Effector CD4-positive, alpha-beta T cell (primary cell): ENCODE results near the gene ESPN.

Source experiments
- DNase-seq: peaks from one replicate; pipeline ENCODE4 v3.0.0-alpha.2; 2020

Gene ESPN

DNA sequence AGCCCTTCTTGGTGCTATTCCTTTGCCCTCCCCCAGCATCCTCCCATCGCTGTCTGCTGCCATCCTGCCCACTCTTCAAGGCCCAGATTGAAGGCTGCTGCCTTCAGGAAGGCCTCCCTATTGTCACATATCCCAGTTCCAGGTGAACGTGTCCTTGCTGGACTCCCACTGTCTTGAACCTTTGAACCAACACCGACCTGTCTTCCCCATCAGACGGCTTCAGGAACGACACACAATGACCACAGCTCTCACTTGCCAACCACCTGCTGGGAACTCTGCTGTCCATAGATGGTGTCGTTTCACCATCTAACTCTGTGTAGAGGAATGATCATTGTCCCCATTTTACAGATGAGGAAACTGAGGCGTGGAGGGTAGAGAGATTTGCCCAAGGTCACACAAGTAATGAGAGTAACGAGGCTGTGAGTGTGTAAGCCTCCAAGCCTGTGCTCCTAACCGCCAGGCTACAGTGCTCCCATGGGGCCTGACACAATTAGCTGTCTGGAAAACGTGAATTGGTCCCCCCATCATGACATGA is 76.8 kb downstream of the ESPN start:
- no peak for DNase-seq

DNA sequence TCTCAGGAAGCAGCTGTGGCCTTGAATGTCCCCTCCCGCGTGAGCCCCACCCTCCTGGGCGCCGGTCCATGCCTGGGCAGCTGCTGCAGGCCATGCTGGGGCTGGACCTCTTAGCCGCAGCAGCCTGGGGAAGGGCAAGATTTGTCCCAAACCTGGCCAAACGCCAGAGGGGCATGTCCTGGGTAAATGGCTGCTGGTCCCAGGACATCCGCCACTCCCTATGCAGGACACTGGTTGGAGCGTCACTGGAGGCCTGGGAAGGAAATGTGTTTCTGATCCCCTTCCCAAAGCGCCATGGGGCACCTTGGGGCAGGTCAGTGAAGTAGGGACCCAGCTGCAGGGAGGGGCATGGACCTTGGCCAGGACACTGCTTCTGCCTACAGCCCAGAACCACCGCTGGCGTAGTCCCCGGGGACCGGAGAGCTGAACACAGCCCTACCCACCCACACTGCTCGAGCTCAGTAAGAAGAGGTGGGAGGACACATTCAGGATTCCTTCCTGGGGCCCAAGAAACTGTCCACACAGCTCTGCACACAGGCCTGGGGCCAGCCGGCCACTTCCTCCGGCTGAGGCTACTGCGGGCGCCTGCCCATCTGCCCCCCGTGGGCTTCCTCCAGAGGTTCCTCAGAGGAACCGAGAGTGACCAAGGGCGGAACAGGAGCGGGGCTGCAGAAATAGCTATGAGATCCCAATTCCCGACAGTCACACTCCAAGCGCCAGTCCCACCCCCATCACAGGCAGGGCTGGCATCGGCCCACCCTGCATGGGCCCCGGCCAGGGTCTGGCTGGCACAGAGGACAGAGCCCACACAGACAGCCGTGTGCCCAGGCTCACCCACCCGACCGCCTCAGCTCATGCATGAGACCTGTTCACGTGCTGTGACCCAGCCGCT is 77.7 kb downstream of the ESPN start:
- DNase-seq = no peak

DNA sequence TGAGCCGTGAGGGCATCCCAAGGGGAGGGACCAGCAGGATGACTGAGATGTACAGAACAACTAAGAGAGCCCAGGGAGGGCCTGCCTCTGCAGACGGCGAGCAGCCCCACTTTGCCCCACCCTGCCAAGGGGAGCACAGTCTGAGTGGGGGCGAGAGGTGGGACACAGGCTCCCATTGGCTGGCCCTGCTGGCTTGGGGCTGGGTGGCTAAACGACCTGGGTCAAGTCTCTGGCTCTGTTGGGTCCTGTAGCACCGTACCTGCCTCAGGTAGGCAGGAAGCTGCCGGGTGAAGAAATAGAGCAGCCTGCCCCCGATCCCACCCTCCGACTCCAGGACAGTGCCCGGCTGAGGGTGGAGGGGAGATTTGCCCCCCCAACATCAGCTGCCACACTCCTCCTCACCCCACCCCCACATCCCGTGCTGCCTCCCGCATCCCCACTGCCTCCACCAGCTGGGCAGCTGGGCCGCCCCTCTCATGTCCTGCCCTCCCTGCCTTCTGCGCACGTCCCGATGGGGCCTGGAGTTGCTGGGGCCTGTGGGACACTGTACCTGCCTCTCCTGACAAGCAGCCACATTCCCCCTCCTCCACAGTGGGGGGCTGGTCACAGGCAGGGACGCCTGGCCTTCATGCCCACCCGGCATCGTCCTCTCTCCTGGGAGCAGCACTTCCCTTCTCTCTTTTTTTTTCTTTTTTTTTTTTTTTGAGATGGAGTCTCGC is 79.5 kb downstream of the ESPN start:
- DNase-seq = no peak

DNA sequence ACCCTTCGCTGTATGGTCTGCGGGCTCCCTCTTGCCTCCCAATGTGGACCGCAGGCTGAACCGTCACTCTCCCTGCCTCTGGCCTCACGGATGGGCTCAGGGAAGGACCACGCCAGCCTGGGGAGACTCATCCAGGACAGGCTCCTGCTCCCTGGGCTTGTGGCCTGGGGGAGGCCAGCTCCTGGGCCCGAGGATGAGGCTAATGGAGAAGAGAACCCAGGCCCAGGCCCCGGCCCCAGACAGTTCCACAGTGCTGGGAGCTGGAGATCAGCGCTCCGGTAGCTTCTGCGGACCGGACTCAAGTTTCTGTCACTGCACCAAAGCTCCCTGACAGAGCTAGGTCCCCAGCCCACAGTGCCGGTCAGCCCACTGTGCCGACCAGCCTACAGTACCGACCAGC is 80.3 kb downstream of the ESPN start:
- DNase-seq = no peak

DNA sequence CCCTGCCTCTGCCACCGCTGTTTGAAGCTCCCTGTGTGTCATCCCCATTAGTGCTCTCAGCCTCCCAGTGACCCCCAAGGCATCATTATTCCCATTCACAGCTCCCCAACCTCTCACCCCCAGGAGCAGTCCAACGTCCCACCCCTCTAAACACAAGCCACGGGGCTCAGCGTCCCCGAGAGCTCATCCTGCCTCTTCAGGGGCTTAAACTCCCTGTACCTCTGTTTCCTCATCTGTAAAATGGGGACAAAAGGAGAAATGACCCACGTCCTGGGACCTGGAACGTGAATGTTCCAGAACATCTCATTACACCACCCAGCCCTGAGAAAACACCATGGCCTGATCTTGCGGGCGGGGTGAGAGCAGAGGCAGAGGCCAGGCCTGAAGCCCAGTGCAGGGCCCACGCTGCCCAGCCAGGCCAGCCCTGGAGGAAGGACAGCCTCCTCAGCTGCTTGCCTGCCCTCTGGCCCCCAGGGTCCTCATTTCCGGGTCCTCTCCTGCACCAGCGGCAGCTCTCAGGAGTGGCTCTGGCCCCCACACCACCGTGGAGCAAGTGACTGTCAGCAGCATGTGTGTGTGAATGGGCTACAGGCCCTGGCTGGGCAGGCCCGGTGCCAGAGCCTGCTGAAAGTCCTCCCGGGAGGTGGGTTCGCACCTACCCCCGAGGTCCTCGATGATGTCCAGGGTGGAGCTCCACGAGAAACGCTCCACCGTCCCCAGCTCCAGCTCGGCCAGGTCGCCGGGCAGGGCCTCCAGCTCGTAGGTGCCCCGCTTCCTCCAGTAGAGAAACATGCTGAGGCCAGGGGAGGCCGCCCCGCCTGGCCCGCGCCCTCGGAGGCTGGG is 81.0 kb downstream of the ESPN start:
- DNase-seq = no peak

DNA sequence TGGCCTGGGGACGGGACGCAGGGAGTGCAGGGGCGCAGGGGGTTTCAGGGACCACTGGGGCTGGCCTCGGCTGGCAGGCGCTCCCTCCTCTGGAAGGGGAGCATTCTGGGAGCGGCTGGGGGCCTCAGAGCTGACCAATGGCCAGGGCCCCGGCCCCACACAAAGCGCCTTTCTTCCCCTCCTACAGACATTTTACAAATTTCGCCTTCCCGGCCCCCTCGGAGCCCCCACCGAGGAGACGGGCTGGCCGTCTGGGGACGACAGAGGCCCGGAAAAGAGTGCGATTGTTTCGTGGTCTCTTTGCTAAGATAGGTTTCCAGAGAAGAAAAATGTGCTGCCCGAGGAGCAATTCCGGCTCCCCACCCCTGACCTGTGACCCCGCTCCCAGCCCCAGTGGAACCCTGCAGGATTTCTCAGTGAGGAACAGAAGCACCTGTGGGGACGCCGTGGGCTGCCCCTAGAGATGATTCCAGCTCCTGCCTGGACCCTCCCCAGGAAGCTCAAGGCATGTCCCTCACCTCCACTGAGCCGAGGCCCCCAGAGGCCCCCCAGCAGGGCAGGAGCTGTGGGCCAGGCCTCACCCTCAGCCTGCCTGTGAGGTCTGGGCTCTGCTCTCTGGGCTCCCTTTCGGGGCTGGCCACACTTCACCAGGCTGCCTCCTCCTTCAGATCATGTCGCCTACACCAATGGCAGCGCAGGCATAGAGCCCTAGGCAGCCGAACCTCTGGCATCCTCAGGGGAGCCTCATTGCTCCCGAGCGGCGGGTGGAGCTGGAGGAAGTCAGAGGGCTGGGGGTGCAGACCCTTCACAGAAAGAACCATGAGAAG is 81.8 kb downstream of the ESPN start:
- no peak for DNase-seq

DNA sequence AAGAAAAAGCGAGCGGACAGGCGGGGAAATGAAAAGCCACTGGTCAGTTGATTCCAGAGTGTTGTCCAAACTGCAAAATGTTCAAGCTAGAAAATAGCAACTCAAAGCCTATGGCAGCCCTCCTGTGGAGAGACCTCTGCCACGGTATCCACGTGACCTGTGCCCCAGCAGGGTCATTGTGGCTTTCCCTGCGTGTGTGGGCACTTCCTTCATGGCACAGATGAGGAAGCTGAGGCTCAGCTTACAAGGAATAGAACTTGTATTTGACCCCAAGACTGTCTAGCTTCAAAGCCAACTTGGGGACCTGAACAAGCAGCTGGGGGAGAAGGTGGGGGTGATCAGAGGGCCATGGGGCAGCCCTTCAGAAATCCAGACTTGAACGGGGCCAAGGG is 82.5 kb downstream of the ESPN start:
- no peak for DNase-seq

DNA sequence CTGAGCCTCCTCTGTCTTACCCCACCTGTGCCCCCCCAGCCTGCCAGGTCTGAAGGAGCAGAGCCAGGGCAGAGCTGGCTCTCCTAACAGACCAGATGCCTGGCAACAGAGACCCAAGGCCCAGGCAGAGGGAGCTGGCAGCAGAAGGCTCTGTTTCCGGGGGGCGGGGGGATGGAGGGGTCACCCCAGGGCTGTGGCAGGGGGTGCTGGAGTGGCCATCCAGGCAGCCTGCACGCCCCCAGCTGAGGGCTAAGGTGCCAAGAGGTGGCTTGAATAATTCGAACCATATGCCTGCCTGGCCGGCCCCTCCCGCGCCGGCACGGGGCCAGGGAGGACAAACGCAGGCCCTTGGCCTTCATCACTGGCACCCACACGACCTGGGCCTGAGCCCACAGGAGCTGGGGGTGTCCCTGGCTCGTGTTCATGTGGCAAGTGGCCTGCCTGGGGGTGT is 82.9 kb downstream of the ESPN start:
- DNase-seq = no peak

DNA sequence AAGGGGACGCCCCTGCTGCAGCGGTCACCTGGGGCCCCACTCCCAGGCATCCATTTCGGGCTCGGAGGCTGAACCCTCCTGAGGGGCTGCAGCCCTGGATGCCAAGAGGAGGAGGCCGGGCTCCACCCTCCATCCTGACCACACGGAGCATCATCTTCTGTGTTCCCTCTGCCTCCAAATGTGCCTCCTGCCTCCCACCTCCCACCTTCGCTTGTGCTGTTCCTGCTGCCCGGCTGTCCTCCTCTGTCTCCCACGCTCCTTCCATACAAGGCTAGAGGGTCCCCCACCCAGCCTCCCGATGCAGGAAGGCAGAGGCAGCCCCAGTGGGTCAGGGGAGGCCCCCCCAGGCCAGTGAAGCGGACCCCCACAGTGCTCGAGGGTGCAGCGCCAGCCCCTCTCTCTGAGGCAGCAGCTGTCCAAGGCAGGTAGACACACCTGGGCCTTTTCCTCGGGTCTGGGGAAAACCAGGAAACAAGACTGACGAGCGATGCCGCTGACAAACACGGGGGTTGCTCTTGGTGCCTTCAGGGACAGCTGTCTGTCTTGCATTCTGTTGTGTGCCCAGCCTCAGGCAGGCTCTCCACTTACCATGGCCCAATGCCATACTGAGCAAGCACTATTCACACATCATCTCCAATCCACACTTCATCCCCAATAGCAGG is 83.7 kb downstream of the ESPN start:
- DNase-seq = no peak

DNA sequence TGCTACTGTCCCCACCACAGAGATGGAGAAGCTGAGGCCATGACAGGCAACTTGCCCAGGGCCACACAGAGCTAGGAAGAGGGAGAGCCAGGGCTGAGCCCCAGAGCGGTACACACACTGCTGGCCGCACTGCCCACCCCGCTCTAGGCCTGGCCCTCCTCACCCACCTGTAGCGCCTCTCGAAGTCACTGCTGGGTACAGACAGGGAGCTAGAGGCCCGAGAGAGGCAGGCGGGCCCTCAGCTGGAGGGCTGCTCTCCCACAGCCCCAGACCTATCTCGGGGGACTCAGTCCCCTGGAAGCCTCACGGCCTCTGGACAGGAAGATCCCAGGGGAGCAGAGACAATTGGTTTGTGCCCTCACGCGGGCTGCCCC is 84.2 kb downstream of the ESPN start:
- no peak for DNase-seq

DNA sequence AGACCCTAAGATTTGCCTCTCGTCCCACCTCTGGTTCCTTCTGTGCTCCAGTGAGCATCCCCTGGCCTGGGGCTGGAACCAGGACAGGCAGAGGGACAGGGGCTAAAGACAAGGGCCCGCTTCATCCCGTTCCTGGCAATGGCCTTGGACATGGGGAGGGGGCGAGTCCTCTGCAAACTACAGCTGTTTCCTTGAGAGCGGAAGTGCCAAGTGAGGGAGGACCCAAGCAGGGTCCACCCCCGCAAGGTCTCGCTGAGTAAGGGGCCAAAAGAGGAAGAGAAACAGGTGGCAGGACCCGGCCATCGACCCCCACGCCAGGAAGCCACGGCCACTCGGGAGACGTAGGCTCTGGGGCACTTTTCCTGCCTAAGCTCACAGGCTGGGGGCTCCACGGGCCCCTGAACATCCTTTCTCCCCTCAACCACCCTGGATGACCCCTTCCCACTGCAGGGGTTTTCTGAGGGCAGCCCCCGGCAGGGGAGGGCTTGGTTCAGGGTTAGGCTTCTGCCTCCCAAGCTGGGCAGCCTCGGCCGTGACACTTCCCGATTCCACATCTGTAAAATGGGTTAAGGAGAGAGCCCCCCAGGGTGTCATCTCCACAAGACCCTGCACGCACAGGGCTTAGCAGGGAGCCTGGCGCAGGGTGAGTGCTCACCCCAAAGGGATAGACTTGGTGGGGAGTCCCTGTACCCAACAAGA is 84.8 kb downstream of the ESPN start:
- DNase-seq = no peak

DNA sequence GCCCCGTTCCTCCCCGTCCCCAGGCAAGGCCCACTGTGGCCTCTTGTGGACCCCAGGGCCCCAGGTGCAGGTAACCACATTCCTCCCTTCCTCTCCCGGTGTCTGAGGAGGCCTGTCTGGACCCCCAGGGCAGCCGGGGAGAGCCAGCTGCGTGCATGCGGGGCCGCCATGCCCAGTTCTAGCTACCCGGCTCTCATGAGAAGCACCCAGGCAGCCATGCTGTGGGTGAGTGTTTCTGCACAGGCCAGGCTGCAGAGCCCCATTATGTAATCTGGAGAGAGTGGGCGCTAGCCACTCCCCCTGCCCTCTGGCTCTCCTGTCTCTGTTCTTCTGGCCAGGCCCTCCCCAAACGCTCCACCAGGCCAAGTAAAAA is 85.3 kb downstream of the ESPN start:
- no peak for DNase-seq

DNA sequence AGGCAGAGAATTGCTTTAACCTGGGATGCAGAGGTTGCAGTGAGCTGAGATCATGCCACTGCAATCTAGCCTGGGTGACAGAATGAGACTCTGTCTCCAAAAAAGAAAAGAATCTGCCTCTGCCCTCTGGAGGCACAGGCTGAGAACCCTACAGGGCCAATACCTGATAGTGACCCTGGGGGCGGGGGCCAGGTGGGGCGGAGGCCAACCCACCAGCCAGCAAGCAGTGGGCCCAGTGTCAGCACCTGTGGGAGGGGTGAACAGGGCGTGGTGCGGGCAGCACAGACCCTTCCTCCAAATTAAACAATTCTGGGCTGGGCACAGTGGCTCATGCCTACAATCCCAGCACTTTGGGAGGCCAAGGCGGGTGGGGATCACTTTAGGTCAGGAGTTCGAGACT is 85.9 kb downstream of the ESPN start:
- DNase-seq = no peak
